CD4-positive, CD25-positive, alpha-beta regulatory T cell (primary cell): ENCODE measurements around the gene ZFPM1. TPM values are rescaled to one million over a fixed set of nuclear protein-coding genes. Genes with fewer than 3 reads are reported as not detected.
A peak's percentile ranks its signal among the peaks of the same experiment; 100 is the strongest.

Experiments used
- ATAC-seq, 2 donors: fragments of 150-1000 bp; cut with Tn5 transposase; one replicate each; pipeline ENCODE4 v1.10.0; 2021; ENCODE audit warnings: low read depth in 2 of 2, moderate number of reproducible peaks in 2 of 2, moderate library complexity in 1 of 2
- DNase-seq, 3 donors: peaks; one replicate each; pipeline versions ENCODE4 v3.0.0 to v3.0.0-alpha.2; 2012 to 2022; ENCODE audit warnings: mixed read lengths in 1 of 3
- H3K27ac ChIP-seq: one replicate; pipeline ENCODE4 v1.7.0; 2013; ENCODE audit warnings: mild to moderate bottlenecking, low read length; ENCODE audit not compliant: insufficient read depth, poor library complexity, severe bottlenecking
- H3K27me3 ChIP-seq: one replicate; pipeline ENCODE4 v1.7.0; 2013; ENCODE audit warnings: low read length; ENCODE audit not compliant: control insufficient read depth, insufficient read depth
- H3K36me3 ChIP-seq: one replicate; pipeline ENCODE4 v1.7.0; 2013; ENCODE audit warnings: mild to moderate bottlenecking, low read length, moderate library complexity; ENCODE audit not compliant: control insufficient read depth, insufficient read depth
- H3K4me1 ChIP-seq: 2 replicates; pipeline ENCODE4 v1.7.0; 2013; ENCODE audit warnings: mild to moderate bottlenecking, low read length; ENCODE audit not compliant: insufficient read depth, control insufficient read depth, poor library complexity, severe bottlenecking
- H3K4me3 ChIP-seq: one replicate; pipeline ENCODE4 v1.7.0; 2013; ENCODE audit warnings: low read depth, mild to moderate bottlenecking, low read length, moderate library complexity
- H3K9me3 ChIP-seq, 2 experiments: 1 replicate in 1 of 2; 2 replicates in 1 of 2; pipeline ENCODE4 v1.7.0; 2013; ENCODE audit warnings: low read length in 2 of 2, mild to moderate bottlenecking in 1 of 2, moderate library complexity in 1 of 2; ENCODE audit not compliant: control insufficient read depth in 2 of 2
- H3K27ac Mint-ChIP-seq, 3 donors: one replicate each; pipeline ENCODE4 v1.8.0; 2020 to 2022; ENCODE audit warnings: mild to moderate bottlenecking in 3 of 3, mixed read lengths in 3 of 3, moderate library complexity in 2 of 3
- H3K27me3 Mint-ChIP-seq: one replicate; pipeline ENCODE4 v1.8.0; 2022; ENCODE audit warnings: mild to moderate bottlenecking, mixed read lengths
- H3K36me3 Mint-ChIP-seq: one replicate; pipeline ENCODE4 v1.8.0; 2020; ENCODE audit warnings: mixed read lengths
- H3K4me1 Mint-ChIP-seq, 4 donors: one replicate each; pipeline ENCODE4 v1.8.0; 2020 to 2022; ENCODE audit warnings: mixed read lengths in 4 of 4, mild to moderate bottlenecking in 1 of 4
- H3K4me3 Mint-ChIP-seq, 4 donors: one replicate each; pipeline ENCODE4 v1.8.0; 2020 to 2022; ENCODE audit warnings: mild to moderate bottlenecking in 4 of 4, mixed read lengths in 4 of 4, moderate library complexity in 3 of 4
- H3K9me3 Mint-ChIP-seq, 7 donors: one replicate each; pipeline ENCODE4 v1.8.0; 2020 to 2022; ENCODE audit warnings: mixed read lengths in 7 of 7, mild to moderate bottlenecking in 3 of 7, moderate library complexity in 2 of 7
- polyA plus RNA-seq, 4 donors: library from polyadenylated mRNA; unstranded; fragments of 300-500 nt; fragmentation: Illumina TruSeq; gene quantifications; one replicate each; pipeline ENCODE4 v1.2.3, GENCODE V29; 2021
- total RNA-seq: library from RNA; stranded (reverse); gene quantifications from one replicate; pipeline ENCODE4 v1.2.3, GENCODE V29; 2022

The ZFPM1 gene
- total and polyA plus RNA-seq, 5 donors from 2014 or later = 0.07 to 30.2 (median 0.16) TPM

GRCh38 chr16:88522276-88522949 is 69.3 kb downstream of the ZFPM1 start:
- ATAC-seq = no peak
- H3K4me1 Mint-ChIP-seq = peaks cover 0 to 27% (median 3%) of the 10 kb centered on the region in 4 donors
- Histone ChIP-seq H3K4me3 (no peak overlapping the region), H3K4me1 (peaks cover 18% of the 10 kb centered on the region), H3K9me3 (no peaks in the 10 kb centered on the region), H3K27me3 (no peaks in the 10 kb centered on the region), H3K27ac (no peak overlapping the region), H3K36me3 (no peaks in the 10 kb centered on the region)
- peaks cover 6% of the 10 kb centered on the region for H3K36me3 Mint-ChIP-seq
- no peaks in the 10 kb centered on the region for H3K9me3 Mint-ChIP-seq
- no peak for DNase-seq
- no peaks in the 10 kb centered on the region for H3K27me3 Mint-ChIP-seq
- no peak overlapping the region for H3K27ac Mint-ChIP-seq
- H3K4me3 Mint-ChIP-seq = no peak overlapping the region

GRCh38 chr16:88523309-88524161 is 70.5 kb downstream of the ZFPM1 start:
- Mint-ChIP-seq H3K9me3 (no peaks in the 10 kb centered on the region), H3K4me3 (no peak overlapping the region), H3K27me3 (no peaks in the 10 kb centered on the region), H3K4me1 (peaks cover 0 to 24% (median 2%) of the 10 kb centered on the region in 4 donors), H3K27ac (no peak overlapping the region), H3K36me3 (peaks cover 6% of the 10 kb centered on the region)
- DNase-seq (no peak), ATAC-seq (no peak)
- no peak overlapping the region for H3K27ac ChIP-seq
- H3K27me3 ChIP-seq = no peaks in the 10 kb centered on the region
- no peaks in the 10 kb centered on the region for H3K36me3 ChIP-seq
- H3K9me3 ChIP-seq = no peaks in the 10 kb centered on the region
- H3K4me3 ChIP-seq = no peak overlapping the region
- peaks cover 18% of the 10 kb centered on the region for H3K4me1 ChIP-seq

- Mint-ChIP-seq H3K27ac (no peak overlapping the region), H3K36me3 (peaks cover 3% of the 10 kb centered on the region), H3K9me3 (peaks cover 0 to 1% (median 0%) of the 10 kb centered on the region in 7 donors), H3K27me3 (no peaks in the 10 kb centered on the region), H3K4me1 (peaks cover 0 to 24% (median 2%) of the 10 kb centered on the region in 4 donors), H3K4me3 (no peak overlapping the region)
- no peak overlapping the region for H3K4me3 ChIP-seq
- ATAC-seq (no peak), DNase-seq (no peak)
- peaks cover 18% of the 10 kb centered on the region for H3K4me1 ChIP-seq
- no peak overlapping the region for H3K27ac ChIP-seq
- H3K9me3 ChIP-seq = no peaks in the 10 kb centered on the region
- H3K36me3 ChIP-seq = no peaks in the 10 kb centered on the region
- no peaks in the 10 kb centered on the region for H3K27me3 ChIP-seq
Measured at GRCh38 chr16:88524274-88524972, 71.3 kb downstream of the ZFPM1 start.

- no peaks in the 10 kb centered on the region for H3K27me3 Mint-ChIP-seq
- no peak overlapping the region for H3K4me3 Mint-ChIP-seq
- H3K36me3 Mint-ChIP-seq = peaks cover 1% of the 10 kb centered on the region
- H3K9me3 Mint-ChIP-seq = peaks cover 0 to 1% (median 0%) of the 10 kb centered on the region in 7 donors
- Histone ChIP-seq H3K9me3 (no peaks in the 10 kb centered on the region), H3K4me1 (peaks cover 18% of the 10 kb centered on the region), H3K27me3 (no peaks in the 10 kb centered on the region), H3K36me3 (no peaks in the 10 kb centered on the region), H3K27ac (peak overlapping the region; percentile 2), H3K4me3 (no peak overlapping the region)
- peak overlapping the region in 1 of 3 donors; percentile 88 for H3K27ac Mint-ChIP-seq
- H3K4me1 Mint-ChIP-seq = peaks cover 0 to 21% (median 2%) of the 10 kb centered on the region in 4 donors
- peak in 1 of 2 donors; percentile 17 for ATAC-seq
- peak in 1 of 3 donors; percentile 37 for DNase-seq
Measured at GRCh38 chr16:88524973-88525662, 72.0 kb downstream of the ZFPM1 start.

GRCh38 chr16:88525663-88525990 is 72.5 kb downstream of the ZFPM1 start:
- DNase-seq (no peak), ATAC-seq (no peak)
- H3K36me3 Mint-ChIP-seq = no peaks in the 10 kb centered on the region
- H3K9me3 ChIP-seq = no peaks in the 10 kb centered on the region
- H3K27ac Mint-ChIP-seq = peak overlapping the region in 2 of 3 donors; percentile 32 to 88
- H3K27ac ChIP-seq = peak overlapping the region; percentile 2
- H3K9me3 Mint-ChIP-seq = peaks cover 0 to 1% (median 0%) of the 10 kb centered on the region in 7 donors
- peaks cover 0 to 20% (median 2%) of the 10 kb centered on the region in 4 donors for H3K4me1 Mint-ChIP-seq
- H3K4me3 ChIP-seq = no peak overlapping the region
- peaks cover 18% of the 10 kb centered on the region for H3K4me1 ChIP-seq
- no peak overlapping the region for H3K4me3 Mint-ChIP-seq
- no peaks in the 10 kb centered on the region for H3K27me3 ChIP-seq
- H3K27me3 Mint-ChIP-seq = no peaks in the 10 kb centered on the region
- H3K36me3 ChIP-seq = no peaks in the 10 kb centered on the region

- H3K9me3 Mint-ChIP-seq = peaks cover 0 to 1% (median 0%) of the 10 kb centered on the region in 7 donors
- Histone ChIP-seq H3K27ac (no peak overlapping the region), H3K36me3 (no peaks in the 10 kb centered on the region), H3K4me1 (peaks cover 18% of the 10 kb centered on the region), H3K9me3 (no peaks in the 10 kb centered on the region), H3K27me3 (no peaks in the 10 kb centered on the region), H3K4me3 (no peak overlapping the region)
- no peaks in the 10 kb centered on the region for H3K27me3 Mint-ChIP-seq
- H3K4me3 Mint-ChIP-seq = no peak overlapping the region
- peak overlapping the region in 2 of 3 donors; percentile 32 to 64 for H3K27ac Mint-ChIP-seq
- no peak for DNase-seq
- peaks cover 0 to 20% (median 2%) of the 10 kb centered on the region in 4 donors for H3K4me1 Mint-ChIP-seq
- no peaks in the 10 kb centered on the region for H3K36me3 Mint-ChIP-seq
- no peak for ATAC-seq
Measured at GRCh38 chr16:88526008-88526905, 73.2 kb downstream of the ZFPM1 start.

- H3K27me3 ChIP-seq = no peaks in the 10 kb centered on the region
- peaks cover 0 to 20% (median 2%) of the 10 kb centered on the region in 4 donors for H3K4me1 Mint-ChIP-seq
- no peak overlapping the region for H3K27ac ChIP-seq
- H3K9me3 ChIP-seq = no peaks in the 10 kb centered on the region
- H3K27ac Mint-ChIP-seq = no peak overlapping the region
- H3K36me3 Mint-ChIP-seq = no peaks in the 10 kb centered on the region
- H3K9me3 Mint-ChIP-seq = peaks cover 0 to 1% (median 0%) of the 10 kb centered on the region in 7 donors
- H3K4me3 ChIP-seq = no peak overlapping the region
- DNase-seq = no peak
- no peaks in the 10 kb centered on the region for H3K27me3 Mint-ChIP-seq
- ATAC-seq = no peak
- H3K36me3 ChIP-seq = no peaks in the 10 kb centered on the region
- peaks cover 18% of the 10 kb centered on the region for H3K4me1 ChIP-seq
- no peak overlapping the region for H3K4me3 Mint-ChIP-seq
Measured at GRCh38 chr16:88526906-88527185, 73.8 kb downstream of the ZFPM1 start.
